HepG2 (cell line): Measurements from ENCODE around the gene TESK1. TPM values are rescaled to one million over a fixed set of nuclear protein-coding genes. Genes with fewer than 3 reads are reported as not detected.

Experiments
- DMAP1 ChIP-seq: IDR thresholded peaks from 2 replicates; pipeline ENCODE4 v1.6.1; 2016
- DMTF1 ChIP-seq: sonication (generic); formaldehyde crosslinking; IDR thresholded peaks from 2 replicates; pipeline ENCODE4 v1.4.0; 2020; ENCODE audit warnings: mild to moderate bottlenecking, missing genetic modification reagents
- DNMT3B ChIP-seq: conservative IDR thresholded peaks from 2 replicates; pipeline ENCODE4 v1.6.1; 2016; ENCODE audit warnings: missing biosample characterization, control low read depth
- FOXK1 ChIP-seq: sonication (generic); formaldehyde crosslinking; IDR thresholded peaks from 2 replicates; pipeline ENCODE4 v1.4.0; 2020; ENCODE audit warnings: low read depth, missing genetic modification reagents, borderline replicate concordance
- JUN ChIP-seq: sonication (generic); formaldehyde crosslinking; IDR thresholded peaks from 2 replicates; pipeline ENCODE4 v1.4.0; 2020; ENCODE audit warnings: mild to moderate bottlenecking, missing genetic modification reagents
- JUND ChIP-seq: sonication (generic); formaldehyde crosslinking; IDR thresholded peaks from 2 replicates; pipeline ENCODE4 v1.8.0; 2022; ENCODE audit warnings: mild to moderate bottlenecking, missing genetic modification reagents
- MEF2D ChIP-seq: sonication (generic); formaldehyde crosslinking; IDR thresholded peaks from 2 replicates; pipeline ENCODE4 v1.5.1; 2020; ENCODE audit warnings: mild to moderate bottlenecking, missing genetic modification reagents
- MTF2 ChIP-seq: sonication (generic); formaldehyde crosslinking; IDR thresholded peaks from 2 replicates; pipeline ENCODE4 v1.5.0; 2020; ENCODE audit warnings: missing genetic modification reagents, borderline replicate concordance
- NFE2L2 ChIP-seq: fragments of 150-350 bp; IDR thresholded peaks from 2 replicates; pipeline ENCODE4 v1.6.1; 2014; ENCODE audit warnings: low read length
- NFIC ChIP-seq: IDR thresholded peaks from 2 replicates; pipeline ENCODE4 v1.6.1; 2012; ENCODE audit warnings: mild to moderate bottlenecking, low read length, inconsistent platforms
- NFKBIZ ChIP-seq: IDR thresholded peaks from 2 replicates; pipeline ENCODE4 v1.6.1; 2018; ENCODE audit warnings: missing genetic modification reagents, missing compliant biosample characterization
- RFX5 ChIP-seq: IDR thresholded peaks from 2 replicates; pipeline ENCODE4 v1.6.1; 2011; ENCODE audit warnings: low read depth, low read length, improper control_type of control experiment
- RORA ChIP-seq: sonication (generic); formaldehyde crosslinking; IDR thresholded peaks from 2 replicates; pipeline ENCODE4 v1.5.0; 2020; ENCODE audit warnings: mild to moderate bottlenecking, missing genetic modification reagents, moderate library complexity
- SMAD3 ChIP-seq: sonication (generic); formaldehyde crosslinking; IDR thresholded peaks from 2 replicates; pipeline ENCODE4 v1.4.0; 2020; ENCODE audit warnings: missing genetic modification reagents
- TEAD3 ChIP-seq: optimal IDR thresholded peaks from 2 replicates; pipeline ENCODE3; 2016; ENCODE audit warnings: borderline replicate concordance
- ZBTB33 ChIP-seq: sonication (generic); formaldehyde crosslinking; IDR thresholded peaks from 2 replicates; pipeline ENCODE4 v1.4.0; 2020; ENCODE audit warnings: missing genetic modification reagents
- ZFP36 ChIP-seq: fragments of 150-350 bp; IDR thresholded peaks from 2 replicates; pipeline ENCODE4 v1.6.1; 2018; ENCODE audit warnings: borderline replicate concordance, low read length, low read depth; ENCODE audit not compliant: partially characterized antibody
- ZKSCAN1 ChIP-seq: fragments of 150-350 bp; IDR thresholded peaks from 2 replicates; pipeline ENCODE4 v1.6.1; 2014; ENCODE audit warnings: low read length
- ZMAT3 ChIP-seq: sonication (generic); formaldehyde crosslinking; conservative IDR thresholded peaks from 2 replicates; pipeline ENCODE4 v1.7.0; 2021; ENCODE audit warnings: missing genetic modification reagents
- ZNF251 ChIP-seq: sonication (generic); formaldehyde crosslinking; IDR thresholded peaks from 2 replicates; pipeline ENCODE4 v1.9.0; 2021; ENCODE audit warnings: mild to moderate bottlenecking, missing genetic modification reagents
- ZNF431 ChIP-seq: sonication (generic); formaldehyde crosslinking; IDR thresholded peaks from 2 replicates; pipeline ENCODE4 v1.9.0; 2022; ENCODE audit warnings: missing genetic modification reagents, low read depth, mild to moderate bottlenecking, borderline replicate concordance
- ZNF451 ChIP-seq: sonication (generic); formaldehyde crosslinking; IDR thresholded peaks from 2 replicates; pipeline ENCODE4 v1.5.0; 2020; ENCODE audit warnings: mild to moderate bottlenecking, missing genetic modification reagents
- ZNF609 ChIP-seq: sonication (generic); formaldehyde crosslinking; IDR thresholded peaks from 2 replicates; pipeline ENCODE4 v1.4.0; 2020; ENCODE audit warnings: mild to moderate bottlenecking, missing genetic modification reagents, borderline replicate concordance
- ZSCAN9 ChIP-seq: IDR thresholded peaks from 2 replicates; pipeline ENCODE4 v1.6.1; 2016; ENCODE audit warnings: borderline replicate concordance
- polyA plus RNA-seq, 8 experiments: library from polyadenylated mRNA; depleted of rRNA in 3 of 8; stranded (reverse) in 7 of 8; unstranded in 1 of 8; fragments of >200 nt; fragmentation: Illumina TruSeq in 4 of 8; extraction: Trizol in 4 of 8; gene quantifications; 2 replicates each; pipeline versions ENCODE4 v1.2.1 to v1.2.3, GENCODE V29; 2011 to 2016; ENCODE audit warnings: low read depth in 4 of 8, missing spikeins in 1 of 8, mixed read lengths in 1 of 8; ENCODE audit not compliant: insufficient read depth in 1 of 8
- total RNA-seq, 5 experiments: library from RNA; depleted of rRNA; stranded (reverse); fragments of >200 nt; fragmentation: Illumina TruSeq; extraction: Trizol; gene quantifications; 2 replicates each; pipeline ENCODE4 v1.2.3, GENCODE V29; 2016; ENCODE audit warnings: low read depth in 1 of 5

Gene TESK1
- total and polyA plus RNA-seq, 2 of the 13 experiments (the other 11 are each of a cell fraction or from before 2014, with no cell fraction given) = 7.3 to 13.6 TPM

GRCh38 chr9:35657546-35658136 lies 52.6 kb downstream of the TESK1 start, which contains the start of gene RMRP (continued):
- peak; percentile 65; the same call in 1 of the 2 replicates for TF ChIP-seq ZNF451 (CRISPR knock-in tag)
- TF ChIP-seq JUN (CRISPR knock-in tag) = no peak; the same call in 1 of the 2 replicates
- peak; percentile 84 for TF ChIP-seq JUND
- peak; percentile 97 for TF ChIP-seq MEF2D (CRISPR knock-in tag)
- TF ChIP-seq MTF2 (CRISPR knock-in tag) = 0 out of 2 replicates have a peak, but pooled peaks have one; percentile 37
- TF ChIP-seq ZKSCAN1 = peak; percentile 9; the same call in 1 of the 2 replicates
- TF ChIP-seq NFE2L2 = no peak
- TF ChIP-seq ZFP36 = no peak
- TF ChIP-seq TEAD3 (CRISPR knock-in tag) = peak; percentile 88
- no peak for TF ChIP-seq RORA (CRISPR knock-in tag)
- peak; percentile 95 for TF ChIP-seq DMAP1
- peak; percentile 74 for TF ChIP-seq ZBTB33 (CRISPR knock-in tag)
- no peak for TF ChIP-seq ZNF251 (CRISPR knock-in tag)
- peak; percentile 94 for TF ChIP-seq ZNF431 (CRISPR knock-in tag)
- TF ChIP-seq NFIC = peak; percentile 62
- TF ChIP-seq RFX5 = no peak
- peak; percentile 77 for TF ChIP-seq ZNF609 (CRISPR knock-in tag)
- TF ChIP-seq DMTF1 (CRISPR knock-in tag) = no peak
- peak; percentile 99 for TF ChIP-seq SMAD3 (CRISPR knock-in tag)
- peak; percentile 97 for TF ChIP-seq ZMAT3 (CRISPR knock-in tag)
- peak; percentile 98; the same call in 1 of the 2 replicates for TF ChIP-seq ZSCAN9 (CRISPR knock-in tag)
- TF ChIP-seq FOXK1 (CRISPR knock-in tag) = peak; percentile 82
- TF ChIP-seq NFKBIZ (CRISPR knock-in tag) = peak; percentile 97
- TF ChIP-seq DNMT3B (CRISPR knock-in tag) = no peak; the same call in 1 of the 2 replicates
